NCI-H2029 (cell line): ENCODE data around the gene RAP1GAP2.
"Not testable (repeated sequence)": the region's sequence is repeated elsewhere in the genome, so short reads cannot be mapped to it uniquely, and the experiment has no call there.

Experiments
- DNase-seq: peaks from one replicate; lab custom pipeline; 2025; lab: John Stamatoyannopoulos, UW

Gene RAP1GAP2

DNA sequence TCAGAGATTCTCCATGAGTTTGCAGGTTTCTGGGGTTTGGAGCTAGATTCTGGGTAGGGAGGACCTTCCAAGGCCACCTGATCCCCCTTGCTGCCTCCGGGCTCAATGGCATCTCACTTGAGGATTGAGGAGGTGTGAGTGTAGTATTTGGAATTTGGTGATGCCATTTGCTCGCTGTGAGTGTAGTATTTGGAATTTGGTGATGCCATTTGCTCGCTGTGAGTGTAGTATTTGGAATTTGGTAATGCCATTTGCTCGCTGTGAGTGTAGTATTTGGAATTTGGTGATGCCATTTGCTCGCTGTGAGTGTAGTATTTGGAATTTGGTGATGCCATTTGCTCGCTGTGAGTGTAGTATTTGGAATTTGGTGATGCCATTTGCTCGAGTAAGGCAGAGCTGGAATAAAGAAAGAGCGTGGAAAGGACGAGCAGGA, 202.2 kb downstream of the RAP1GAP2 start:
- not testable (repeated sequence) for DNase-seq

DNA sequence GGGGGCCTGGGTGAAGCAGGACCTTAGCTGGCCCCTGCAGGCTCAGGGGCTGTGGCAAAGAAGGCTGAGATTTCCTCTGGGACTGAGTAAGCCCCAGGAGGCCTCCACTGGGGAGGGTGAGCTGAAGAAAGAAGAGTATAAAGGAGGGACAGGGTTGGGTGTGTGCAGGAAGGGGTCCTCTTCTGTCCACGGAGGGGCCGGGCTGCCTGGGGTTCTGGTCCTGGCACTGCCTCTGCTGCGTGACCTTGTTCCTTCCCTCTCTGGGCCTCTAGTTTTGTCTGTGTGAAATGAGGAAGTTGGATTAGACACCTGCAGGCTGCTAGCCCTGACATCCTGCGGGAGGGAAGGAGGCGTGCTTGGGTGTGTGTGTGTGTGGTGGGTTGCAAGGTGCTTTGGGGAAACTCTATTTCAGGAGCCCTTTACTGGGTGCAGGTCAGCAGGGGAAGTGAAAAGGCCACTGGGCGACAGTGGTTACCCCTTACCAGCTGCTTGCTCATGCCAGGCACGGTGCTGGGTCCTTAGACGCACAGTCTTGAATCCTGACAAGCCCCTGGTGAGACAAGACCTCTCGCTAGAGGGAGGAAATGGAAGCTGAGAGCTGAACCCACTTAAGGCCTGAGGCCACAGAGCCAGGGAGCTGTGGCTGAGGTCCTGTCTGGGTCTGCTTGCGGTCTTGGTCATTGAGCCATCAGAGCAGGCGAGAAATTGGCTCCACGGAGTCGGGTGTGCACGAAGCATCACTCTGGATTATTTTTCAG, 206.5 kb downstream of the RAP1GAP2 start:
- DNase-seq = no peak

DNA sequence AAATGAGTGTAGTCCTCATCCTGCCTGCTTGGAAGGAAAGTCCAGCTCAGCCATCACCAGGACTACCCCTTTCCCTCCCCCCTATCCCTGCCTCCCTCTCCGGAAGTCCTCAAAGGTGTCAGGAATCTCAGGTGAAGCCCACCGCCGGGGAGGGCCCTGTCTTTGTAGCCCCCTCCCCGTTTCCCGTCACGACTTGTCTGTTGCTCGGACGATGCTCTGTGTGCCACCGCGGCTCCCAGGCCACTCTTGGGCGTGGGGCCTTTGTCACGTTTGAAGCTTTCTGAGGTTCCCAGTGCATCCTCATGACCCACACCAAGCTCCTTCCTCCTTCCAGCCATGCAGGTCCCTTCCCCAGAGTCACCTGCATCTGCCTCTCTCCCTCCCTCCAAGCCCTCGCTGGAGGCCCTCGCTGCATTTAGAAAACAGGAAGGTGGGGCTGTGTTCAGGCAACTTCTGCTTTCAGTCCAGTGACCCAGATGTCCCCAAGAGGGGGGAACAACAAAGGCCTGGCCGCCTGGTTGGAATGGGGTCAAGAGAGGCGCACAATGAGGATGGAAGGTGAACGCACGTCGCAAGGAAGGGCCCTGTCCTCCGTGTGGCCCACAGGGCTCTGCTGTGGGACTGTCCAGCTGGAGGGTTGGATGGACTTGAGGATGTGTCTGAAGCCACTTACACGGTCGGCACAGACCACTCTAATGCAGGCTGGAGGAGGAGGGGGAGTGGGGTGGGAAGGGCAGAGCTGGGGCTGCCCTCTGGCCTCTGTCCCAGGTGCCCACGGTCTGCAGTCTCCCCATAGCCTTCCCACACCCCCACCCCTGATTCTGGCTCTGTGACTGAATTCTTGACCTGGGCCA, 207.3 kb downstream of the RAP1GAP2 start:
- DNase-seq = no peak

DNA sequence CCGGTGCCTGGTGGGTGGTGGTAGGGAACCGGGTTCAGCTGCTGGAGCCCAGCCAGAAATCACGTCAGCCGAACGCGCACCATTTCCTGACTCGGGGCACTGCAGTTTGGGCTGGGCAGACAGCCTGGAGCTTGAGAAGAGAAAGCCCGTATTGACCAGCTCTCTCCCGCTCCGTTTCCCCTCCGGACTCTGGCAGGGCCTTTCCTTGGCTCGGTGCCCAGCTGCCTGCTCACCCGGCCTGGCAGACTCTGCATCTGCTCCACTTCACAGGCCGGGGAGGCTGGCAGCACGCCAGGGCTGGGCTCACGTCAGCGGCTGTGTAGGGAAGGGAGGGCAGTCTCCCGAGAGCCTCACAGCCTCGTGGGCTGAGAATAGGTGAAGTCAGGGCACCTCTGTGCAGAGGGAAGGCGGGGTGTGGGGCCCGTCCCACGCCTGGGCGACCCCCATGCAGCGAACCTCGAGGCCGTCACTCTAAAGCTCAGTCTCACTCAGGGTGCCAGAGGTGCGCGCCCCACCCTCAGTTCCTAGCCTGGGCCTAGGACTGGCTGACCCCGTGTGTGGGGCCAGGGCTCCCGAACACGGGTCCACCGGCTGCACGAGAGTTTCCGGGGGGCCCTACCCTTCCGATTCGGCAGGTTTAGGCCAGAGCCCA, 208.0 kb downstream of the RAP1GAP2 start:
- DNase-seq = peak; percentile 93

DNA sequence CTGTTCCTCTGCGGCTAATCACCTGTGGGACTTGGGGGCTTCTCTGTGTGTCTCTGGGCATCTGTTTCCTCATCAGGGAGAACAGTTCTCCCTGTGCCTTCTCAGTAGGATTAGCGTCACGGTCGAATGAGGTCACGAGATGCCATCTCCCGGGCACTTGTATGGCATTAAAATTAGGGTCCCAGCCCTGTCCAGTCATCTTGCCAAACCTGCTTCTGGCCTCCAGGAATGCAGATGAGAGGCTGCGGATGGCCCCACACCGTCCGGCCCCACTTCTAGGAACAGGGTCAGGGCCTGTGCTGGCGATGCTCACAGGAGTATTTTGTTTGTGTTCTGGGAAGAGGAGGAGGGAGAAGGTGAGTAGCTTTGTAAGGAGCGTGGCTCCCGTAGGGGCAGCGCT, 208.7 kb downstream of the RAP1GAP2 start:
- no peak for DNase-seq

DNA sequence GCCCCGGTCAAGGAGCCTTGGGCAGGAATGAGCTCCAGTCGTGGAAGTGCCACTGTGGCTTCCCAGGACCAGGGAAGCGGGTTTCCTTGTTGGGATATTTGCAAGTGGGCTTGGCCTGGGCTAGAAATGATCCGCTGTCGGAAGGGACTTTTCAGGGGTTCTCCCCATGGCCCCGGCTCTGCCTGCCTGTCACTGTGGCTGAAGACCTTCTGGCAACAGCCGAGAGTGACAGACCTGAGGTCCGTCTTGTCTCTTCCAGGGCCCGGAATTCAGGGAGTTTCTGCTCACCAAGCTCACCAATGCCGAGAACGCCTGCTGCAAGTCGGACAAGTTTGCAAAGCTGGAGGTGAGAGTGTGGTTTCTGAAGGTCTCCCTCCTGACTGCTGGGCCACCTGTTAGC, 209.5 kb downstream of the RAP1GAP2 start:
- no peak for DNase-seq

DNA sequence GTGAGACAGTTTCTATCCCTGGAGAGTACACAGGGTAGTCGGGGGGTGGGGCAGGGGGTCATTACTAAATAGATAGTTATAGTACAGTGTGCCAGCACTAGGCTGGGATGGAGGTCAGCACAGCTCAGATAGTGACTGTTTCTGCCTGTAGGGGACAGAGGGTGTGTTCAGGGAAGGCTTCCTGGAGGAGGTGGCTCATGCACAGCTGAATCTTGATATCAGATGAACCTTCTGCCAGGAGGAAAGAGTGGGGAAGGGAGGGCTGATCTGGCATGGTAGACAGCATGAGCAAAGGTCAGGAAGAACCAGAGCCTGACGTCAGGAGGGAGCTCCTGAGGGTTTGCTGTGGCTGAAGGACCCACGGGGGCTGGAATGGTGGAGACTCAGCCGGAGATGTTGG, 210.6 kb downstream of the RAP1GAP2 start:
- DNase-seq = no peak

DNA sequence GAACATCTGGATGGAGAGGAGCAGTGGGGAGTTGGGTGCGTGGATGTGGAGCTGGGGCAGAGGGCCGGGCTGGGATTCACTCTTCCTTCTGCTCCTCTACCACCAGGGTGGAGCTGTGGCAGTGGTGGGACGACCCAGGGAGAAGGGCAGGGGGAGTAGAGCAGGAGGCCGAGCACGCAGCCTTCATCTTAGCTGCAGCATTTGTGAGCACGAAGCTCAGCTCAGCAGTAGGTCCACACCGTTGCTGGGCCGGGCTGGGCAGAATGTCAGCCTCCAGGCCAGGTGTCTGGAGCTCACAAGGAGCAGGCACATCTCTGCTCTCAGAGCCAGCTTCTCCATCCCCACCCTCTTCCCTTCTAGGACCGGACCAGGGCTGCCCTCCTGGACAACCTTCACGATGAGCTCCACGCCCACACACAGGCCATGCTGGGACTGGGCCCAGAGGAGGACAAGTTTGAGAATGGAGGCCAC, 211.4 kb downstream of the RAP1GAP2 start:
- no peak for DNase-seq

DNA sequence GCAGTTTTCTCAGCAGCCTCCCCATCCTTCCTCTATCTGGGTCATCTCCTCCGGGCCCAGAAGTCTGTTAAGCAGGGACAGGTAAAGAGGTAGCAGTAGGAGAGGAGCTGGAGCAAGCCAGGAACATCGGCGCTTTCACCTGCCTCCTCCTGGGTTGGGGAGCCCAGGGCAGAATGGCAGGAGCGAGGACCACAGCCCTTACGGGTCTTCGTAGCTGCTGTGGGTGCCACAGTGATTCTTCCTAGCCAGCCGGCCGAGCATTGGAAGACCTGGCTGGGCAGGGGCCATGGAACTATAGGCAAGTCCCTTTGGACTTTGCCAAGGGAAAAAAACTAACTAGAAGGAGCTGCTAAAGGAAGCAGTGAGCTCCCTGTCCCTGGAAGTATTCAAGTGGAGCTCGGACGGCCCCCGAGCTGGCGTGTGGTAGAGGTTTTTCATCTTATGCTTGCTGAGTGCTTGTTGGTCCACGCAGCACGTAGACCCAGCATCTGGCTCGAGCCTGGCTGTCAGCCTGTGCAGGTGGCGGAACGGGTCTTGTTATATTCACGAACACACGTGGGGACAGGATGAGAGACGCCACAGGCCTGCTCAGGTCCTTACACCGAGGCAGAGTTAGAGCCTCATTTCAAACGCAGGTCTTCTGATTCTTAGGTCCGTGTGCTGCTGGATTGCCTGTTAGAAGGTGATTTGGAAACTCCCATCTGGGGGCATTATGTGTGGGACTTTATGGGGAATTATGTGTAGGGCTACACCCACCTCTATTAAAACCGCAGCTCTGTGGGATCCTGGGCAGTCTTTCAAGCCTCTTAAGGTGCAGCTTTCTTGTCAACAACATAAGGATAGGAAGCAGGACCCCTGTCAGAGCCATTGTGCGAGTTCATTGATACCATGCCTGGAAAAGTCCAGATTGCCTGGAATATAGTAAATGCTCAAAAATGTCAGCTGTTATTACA, 212.4 kb downstream of the RAP1GAP2 start:
- no peak for DNase-seq

DNA sequence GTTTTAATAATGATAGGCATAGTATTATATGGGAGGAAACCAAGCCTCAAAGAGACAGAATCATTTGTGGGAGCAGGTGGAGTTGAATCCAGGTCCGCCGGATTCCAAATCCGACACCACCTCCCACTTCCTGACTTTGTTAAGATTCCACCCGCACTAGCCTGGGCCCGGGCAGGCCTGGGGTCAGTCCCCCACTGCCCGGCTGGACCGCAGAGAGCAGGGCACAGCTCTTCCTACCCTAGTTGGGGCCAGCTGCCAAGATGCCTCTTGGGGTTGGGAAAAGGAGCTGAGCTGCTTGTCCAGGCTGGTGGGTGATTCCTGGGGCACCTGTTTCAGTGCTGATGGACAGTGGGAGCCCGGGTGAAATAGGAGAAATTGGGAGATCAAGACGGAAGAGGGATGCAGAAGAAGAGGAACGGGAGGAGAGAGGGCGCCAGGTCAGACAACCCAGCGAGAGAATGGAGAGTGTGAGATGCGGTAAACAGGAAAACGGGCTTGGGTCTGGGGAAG, 213.2 kb downstream of the RAP1GAP2 start:
- DNase-seq = no peak

DNA sequence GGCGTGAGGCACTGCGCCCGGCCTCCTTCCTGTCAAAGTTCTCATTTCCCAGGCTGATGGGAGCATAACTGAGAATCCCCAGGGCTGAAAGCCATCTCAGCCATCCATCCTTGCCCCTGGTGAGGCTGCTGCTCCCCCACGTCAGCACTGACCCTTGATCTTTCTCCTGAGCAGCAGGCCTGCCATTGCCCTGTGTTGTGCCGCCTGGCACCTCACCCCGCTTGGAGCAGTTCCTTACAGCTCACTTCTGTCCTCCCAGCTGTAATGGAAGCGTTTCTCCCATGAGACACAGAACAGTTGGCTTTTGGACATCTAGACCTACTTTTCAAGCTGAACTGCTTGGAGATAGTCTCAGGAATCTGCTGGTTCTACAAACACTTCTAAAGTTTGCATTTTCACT, 215.7 kb downstream of the RAP1GAP2 start:
- no peak for DNase-seq

DNA sequence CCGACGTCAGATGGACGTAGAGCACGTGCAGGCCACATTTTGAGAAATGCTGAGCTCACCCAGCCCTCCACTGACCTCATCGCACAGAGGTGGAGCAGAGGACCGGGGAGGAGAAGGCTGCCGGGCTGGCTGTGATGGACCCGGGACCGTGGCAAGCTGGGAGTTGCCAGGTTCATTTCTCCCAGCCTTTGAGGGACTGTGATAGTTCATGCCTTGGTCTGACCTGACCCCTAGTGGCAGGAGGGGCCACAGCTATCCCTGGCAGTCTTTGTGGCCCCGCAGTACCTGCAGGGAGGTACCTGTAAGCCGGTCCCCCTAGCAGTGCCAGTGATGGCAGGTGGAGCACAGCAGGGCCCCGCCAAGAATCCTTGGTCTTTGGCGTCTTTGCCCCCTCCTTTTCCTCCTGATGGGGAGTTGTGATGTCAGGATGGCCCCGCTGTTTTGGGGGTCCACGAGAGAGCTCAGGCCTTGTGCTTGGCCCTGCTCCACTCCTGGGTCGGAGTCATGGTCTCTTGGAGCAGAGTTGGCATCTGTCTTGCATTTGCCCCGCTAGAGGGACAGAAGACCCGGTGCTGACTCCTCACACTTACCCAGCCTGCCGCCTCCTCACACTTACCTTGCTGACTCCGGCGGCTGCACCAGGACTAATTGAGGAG, 216.8 kb downstream of the RAP1GAP2 start:
- peak; percentile 14 for DNase-seq

DNA sequence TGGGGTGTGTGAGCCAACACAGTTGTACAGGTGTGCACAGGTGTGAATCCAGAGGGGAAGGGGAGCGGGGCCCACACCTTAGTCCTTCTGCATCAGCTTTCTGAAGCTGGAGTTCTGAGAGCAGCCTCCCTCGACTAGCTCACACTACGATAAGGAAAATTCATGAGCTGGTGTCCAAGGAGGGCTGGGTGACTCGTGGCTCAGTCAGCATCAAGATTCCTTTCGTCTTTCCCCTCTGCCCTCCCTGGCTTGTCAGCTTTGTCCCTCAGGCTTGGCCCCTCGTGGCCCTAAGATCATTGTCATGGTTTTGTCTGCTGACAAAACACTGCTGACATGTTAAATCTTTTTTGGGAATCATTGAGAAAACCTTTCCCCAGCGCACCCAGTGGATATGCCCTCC, 219.7 kb downstream of the RAP1GAP2 start:
- no peak for DNase-seq

DNA sequence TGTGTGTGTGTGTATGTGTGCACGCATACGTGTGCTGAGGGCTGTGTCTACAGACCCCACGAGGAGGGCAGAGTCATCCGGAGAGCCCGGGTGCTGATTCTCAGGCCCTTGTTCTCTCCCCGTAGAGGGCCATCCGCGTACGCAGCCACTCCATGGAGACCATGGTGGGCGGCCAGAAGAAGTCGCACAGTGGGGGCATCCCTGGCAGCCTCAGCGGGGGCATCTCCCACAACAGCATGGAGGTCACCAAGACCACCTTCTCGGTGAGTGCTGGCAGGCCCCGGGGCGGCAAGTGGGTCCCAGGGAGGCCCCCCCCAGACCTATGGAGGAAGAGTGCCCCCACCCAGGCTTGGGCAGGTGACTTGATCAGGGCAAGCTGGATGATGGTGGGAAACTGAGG, 221.7 kb downstream of the RAP1GAP2 start:
- DNase-seq = no peak

DNA sequence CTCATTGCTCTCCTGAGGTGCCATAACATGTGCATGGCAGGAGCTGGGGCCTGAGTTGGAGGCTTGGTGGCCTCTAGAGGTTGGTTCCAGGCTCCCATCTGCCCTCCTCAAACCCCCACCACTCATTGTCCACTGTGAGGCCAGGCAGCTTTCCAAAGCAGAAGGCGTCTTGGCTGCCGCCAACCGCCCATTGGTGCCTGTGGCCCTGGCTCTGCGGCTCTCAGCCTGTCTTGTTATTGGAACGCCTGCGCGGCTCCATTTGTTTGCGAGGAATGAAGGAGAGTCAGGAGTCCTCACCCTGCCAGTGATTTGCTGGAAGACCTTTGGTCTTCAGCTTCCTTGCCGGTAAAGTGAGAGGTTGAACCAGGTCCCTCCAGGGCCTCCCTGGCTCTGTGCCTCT, 223.5 kb downstream of the RAP1GAP2 start:
- no peak for DNase-seq

DNA sequence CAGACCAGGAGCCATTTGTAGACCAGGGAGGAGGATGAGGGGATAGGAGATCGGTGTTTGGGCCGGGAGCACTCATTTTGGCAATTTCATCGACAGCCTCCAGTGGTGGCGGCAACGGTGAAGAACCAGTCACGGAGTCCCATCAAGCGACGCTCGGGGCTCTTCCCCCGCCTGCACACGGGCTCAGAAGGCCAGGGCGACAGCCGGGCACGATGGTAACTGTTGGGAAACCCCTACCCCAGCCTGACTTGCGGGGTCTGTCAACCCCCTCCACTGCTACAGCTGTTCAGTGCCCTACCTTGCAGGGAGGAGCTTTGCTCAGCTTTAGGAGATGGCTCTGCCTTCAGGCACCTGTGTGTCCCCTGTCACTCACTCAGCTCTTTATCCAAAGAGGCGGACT, 224.1 kb downstream of the RAP1GAP2 start:
- no peak for DNase-seq

DNA sequence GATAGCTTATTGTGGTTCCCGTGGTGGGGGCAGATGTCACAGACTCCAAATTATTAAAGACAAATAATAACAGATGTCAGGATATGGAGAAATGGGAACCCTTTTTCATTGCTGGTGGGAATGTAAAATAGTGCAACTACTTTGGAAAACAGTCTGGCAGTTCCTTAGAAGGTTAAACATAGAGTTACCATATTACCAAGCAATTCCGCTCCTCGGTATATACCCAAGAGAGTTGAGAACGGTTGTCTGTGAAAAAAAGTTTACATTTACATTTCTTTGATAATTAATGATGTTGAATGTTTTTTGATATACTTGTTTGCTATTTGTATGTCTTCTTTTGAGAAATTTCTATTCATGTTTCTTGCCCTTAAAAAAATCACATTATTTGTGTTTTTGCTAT, 226.0 kb downstream of the RAP1GAP2 start:
- DNase-seq = no peak

DNA sequence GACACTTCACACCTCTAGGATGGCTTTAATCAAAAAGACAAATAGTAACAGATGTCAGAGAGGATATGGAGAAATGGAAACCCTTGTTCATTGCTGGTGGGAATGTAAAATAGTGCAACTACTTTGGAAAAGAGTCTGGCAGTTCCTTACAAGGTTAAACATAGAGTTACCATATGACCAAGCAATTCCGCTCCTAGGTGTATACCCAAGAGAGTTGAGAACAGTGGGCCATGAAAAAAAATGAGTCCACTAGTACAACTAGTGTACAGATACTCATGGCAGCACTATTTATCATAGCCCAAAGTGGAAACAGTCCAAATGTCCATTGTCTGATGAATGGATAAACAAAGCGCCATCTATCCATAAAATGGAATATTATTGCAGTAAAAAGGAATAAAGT, 228.1 kb downstream of the RAP1GAP2 start:
- DNase-seq = no peak

DNA sequence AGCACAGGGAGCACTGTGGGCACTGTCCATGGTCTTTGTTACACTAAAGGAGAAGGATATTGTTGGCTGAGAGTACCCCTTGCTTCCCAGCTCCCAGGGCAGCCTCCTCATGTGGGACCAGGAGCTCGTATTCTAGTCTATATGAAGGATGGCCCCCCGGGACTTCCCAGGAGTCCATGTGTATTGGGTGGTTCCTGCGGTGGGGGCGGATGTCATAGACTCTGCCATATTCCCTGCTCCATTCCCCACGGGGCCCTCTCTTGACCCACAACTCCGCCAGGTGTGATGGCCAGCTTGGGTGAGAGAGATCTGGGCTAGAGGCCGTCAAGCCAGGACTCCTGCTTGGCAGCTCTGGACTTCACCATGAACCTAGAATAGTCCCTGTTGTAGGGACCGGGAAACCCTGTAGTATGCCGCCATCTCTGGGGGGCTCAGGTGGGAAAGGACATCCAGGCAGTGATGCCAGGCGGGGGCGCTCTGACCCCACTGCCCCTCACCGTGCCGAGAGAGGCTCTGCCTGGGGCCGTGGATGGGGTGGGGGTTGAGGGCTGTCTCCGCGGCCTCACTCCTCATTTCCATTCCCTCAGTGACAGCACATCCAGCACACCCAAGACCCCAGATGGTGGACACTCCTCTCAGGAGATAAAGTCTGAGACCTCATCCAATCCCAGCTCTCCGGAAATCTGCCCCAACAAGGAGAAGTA, 229.3 kb downstream of the RAP1GAP2 start:
- DNase-seq = no peak
